SK-N-SH treated with all-trans-retinoic acid at 6 μM for 48 hours (cell line): Measurements from ENCODE around the gene CAMK2B.

ENCODE experiments used
- CSDC2 ChIP-seq: fragments of 250-450 bp; sonication (Bioruptor Pico); IDR thresholded peaks from 2 replicates; pipeline ENCODE4 v1.5.0; 2020; ENCODE audit warnings: mild to moderate bottlenecking, moderate library complexity
- CSRNP3 ChIP-seq: fragments of 250-450 bp; sonication (Bioruptor Pico); IDR thresholded peaks from 2 replicates; pipeline ENCODE4 v1.5.1; 2021; ENCODE audit warnings: mild to moderate bottlenecking, moderate library complexity
- GLIS3 ChIP-seq: fragments of 250-450 bp; sonication (Bioruptor Pico); IDR thresholded peaks from 2 replicates; pipeline ENCODE4 v1.5.0; 2020; ENCODE audit warnings: mild to moderate bottlenecking, moderate library complexity
- POU6F1 ChIP-seq: fragments of 250-450 bp; sonication (Bioruptor Pico); IDR thresholded peaks from 2 replicates; pipeline ENCODE4 v1.8.0; 2021; ENCODE audit warnings: low read depth, mild to moderate bottlenecking, moderate library complexity, borderline replicate concordance
- SNAI2 ChIP-seq: fragments of 250-450 bp; sonication (Bioruptor Pico); IDR thresholded peaks from 2 replicates; pipeline ENCODE4 v1.5.0; 2020; ENCODE audit warnings: mild to moderate bottlenecking, moderate library complexity
- ZFP3 ChIP-seq: fragments of 250-450 bp; sonication (Bioruptor Pico); IDR thresholded peaks from 2 replicates; pipeline ENCODE4 v1.5.0; 2020; ENCODE audit warnings: mild to moderate bottlenecking, moderate library complexity
- ZFP30 ChIP-seq: fragments of 450-650 bp; formaldehyde crosslinking; IDR thresholded peaks from 2 replicates; pipeline ENCODE4 v1.5.0; 2022; ENCODE audit warnings: mild to moderate bottlenecking, moderate library complexity
- ZNF565 ChIP-seq: fragments of 450-650 bp; formaldehyde crosslinking; conservative IDR thresholded peaks from 2 replicates; pipeline ENCODE4 v1.5.0; 2020; ENCODE audit warnings: low read depth, mild to moderate bottlenecking, moderate library complexity
- ZNF70 ChIP-seq: fragments of 450-650 bp; formaldehyde crosslinking; IDR thresholded peaks from 2 replicates; pipeline ENCODE4 v1.5.0; 2020; ENCODE audit warnings: mild to moderate bottlenecking, moderate library complexity

- TF ChIP-seq SNAI2 (CRISPR knock-in tag), result no peak
- TF ChIP-seq POU6F1, result no peak
- TF ChIP-seq ZNF70 (CRISPR knock-in tag), result no peak
- TF ChIP-seq CSDC2 (CRISPR knock-in tag), result no peak
- TF ChIP-seq GLIS3, result no peak
- no peak for TF ChIP-seq ZFP30 (CRISPR knock-in tag)
- no peak for TF ChIP-seq ZFP3
- no peak for TF ChIP-seq CSRNP3
- no peak for TF ChIP-seq ZNF565
These were observed 48.7 kb downstream of the CAMK2B start for GRCh38 chr7:44276571-44277221.
